Measurements from ENCODE around the gene LRTM2. TPM values are rescaled to one million over a fixed set of nuclear protein-coding genes. Genes with fewer than 3 reads are reported as not detected.

The LRTM2 gene
- total RNA-seq, 2 experiments from 2014 or later, result not detected

DNA sequence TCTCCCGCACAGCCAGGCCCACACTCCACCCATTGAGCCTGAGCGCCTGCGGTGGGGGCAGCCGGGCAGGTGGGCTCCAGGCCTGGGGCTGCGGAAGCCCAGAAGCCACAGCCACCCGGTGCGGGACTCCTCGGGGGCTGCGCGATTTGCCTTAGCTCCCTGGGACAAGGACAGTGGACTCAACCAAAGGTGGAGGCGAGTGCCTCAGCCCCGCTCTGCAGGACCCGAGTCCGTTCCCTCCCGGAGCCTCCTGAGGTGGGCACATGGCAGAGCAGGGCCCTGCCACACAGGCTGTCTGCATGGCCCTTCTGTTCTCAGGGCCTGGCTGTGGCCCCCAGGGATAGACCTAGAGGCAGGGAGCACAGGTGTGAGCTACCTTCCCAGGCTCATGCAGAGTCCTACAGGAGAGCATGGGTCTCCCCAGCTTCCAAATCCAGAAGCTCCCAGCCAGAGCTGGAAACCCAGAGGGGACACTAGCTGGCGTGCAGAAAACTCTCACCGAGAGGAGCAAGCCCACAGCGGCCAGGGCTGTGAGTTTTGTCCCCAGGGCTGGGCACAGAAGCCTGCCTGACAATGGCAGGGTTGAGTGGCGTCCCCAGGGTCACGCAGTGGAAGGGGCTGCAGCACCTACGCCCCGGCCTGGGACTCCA, 22.2 kb upstream of the LRTM2 start:
- DNase-seq (ENCODE audit: low spot score), result no peak
- no peak overlapping the region for H3K27ac ChIP-seq (ENCODE audit: low read depth, low read length, poor library complexity, severe bottlenecking)

GRCh38 chr12:1798641-1799020, 21.7 kb upstream of the LRTM2 start:
- Histone ChIP-seq H4K20me1 (ENCODE audit: insufficient read depth, low read length) (no peaks in the 10 kb centered on the region), H3K27ac (ENCODE audit: low read depth, low read length, poor library complexity, severe bottlenecking) (no peak overlapping the region), H3K4me1 (ENCODE audit: insufficient read depth, low read length, poor library complexity, severe bottlenecking) (peaks cover 22% of the 10 kb centered on the region), H3K9me3 (ENCODE audit: low read length) (no peaks in the 10 kb centered on the region), H3K4me2 (ENCODE audit: low read length) (no peak overlapping the region), H3K36me3 (ENCODE audit: insufficient read depth, low read length) (no peaks in the 10 kb centered on the region), H3K79me2 (ENCODE audit: insufficient read depth, low read depth, low read length) (no peaks in the 10 kb centered on the region), H3K9me2 (ENCODE audit: insufficient read depth, low read length) (no peaks in the 10 kb centered on the region), H3K4me3 (ENCODE audit: low read depth, low read length, poor library complexity, severe bottlenecking) (no peak overlapping the region), H2AFZ (ENCODE audit: low read length) (no peak overlapping the region)
- TF ChIP-seq EZH2phosphoT487 (IDR thresholded peaks at IDR 0.05; ENCODE audit: borderline replicate concordance, low read depth, low read length) (no peak), CTCF (conservative IDR thresholded peaks at IDR 0.05; ENCODE audit: low read length) (no peak)
- no TSS peak for BruUV-seq (replicated peaks)
- ChIA-PET POLR2A (interaction anchor here (0.6 kb wide), 1 partner anchor 16 kb away, joined by 3 read pairs; no protein-coding TSS in a partner anchor), CTCF (ENCODE audit: unreplicated experiment) (no interaction called here)
- intact Hi-C loops (cut with micrococcal nuclease; ENCODE audit: unreplicated experiment), result loop anchor here (10.0 kb wide), 1 partner anchor 486 kb away; no protein-coding TSS in a partner anchor
- DNase-seq (ENCODE audit: low spot score), result no peak

More for the DNA sequence above, 22.2 kb upstream of the LRTM2 start:
- intact Hi-C loops (cut with micrococcal nuclease; ENCODE audit: unreplicated experiment), result loop anchor here (2.0 to 10.0 kb wide), 3 partner anchors 237 to 785 kb away; no protein-coding TSS in a partner anchor
- H3K9me2 ChIP-seq (ENCODE audit: insufficient read depth, low read length), result no peaks in the 10 kb centered on the region
- ChIA-PET CTCF (ENCODE audit: unreplicated experiment) (no interaction called here), POLR2A (interaction anchor here (0.6 kb wide), 1 partner anchor 15 kb away, joined by 3 read pairs; no protein-coding TSS in a partner anchor)
- no peak overlapping the region for H2AFZ ChIP-seq (ENCODE audit: low read length)
- no peaks in the 10 kb centered on the region for H4K20me1 ChIP-seq (ENCODE audit: insufficient read depth, low read length)
- H3K36me3 ChIP-seq (ENCODE audit: insufficient read depth, low read length), result no peaks in the 10 kb centered on the region
- no TSS peak for BruUV-seq (replicated peaks)
- TF ChIP-seq CTCF (conservative IDR thresholded peaks at IDR 0.05; ENCODE audit: low read length) (no peak), EZH2phosphoT487 (IDR thresholded peaks at IDR 0.05; ENCODE audit: borderline replicate concordance, low read depth, low read length) (no peak)
- H3K9me3 ChIP-seq (ENCODE audit: low read length), result no peaks in the 10 kb centered on the region
- H3K79me2 ChIP-seq (ENCODE audit: insufficient read depth, low read depth, low read length), result no peaks in the 10 kb centered on the region
- peaks cover 22% of the 10 kb centered on the region for H3K4me1 ChIP-seq (ENCODE audit: insufficient read depth, low read length, poor library complexity, severe bottlenecking)
- H3K4me3 ChIP-seq (ENCODE audit: low read depth, low read length, poor library complexity, severe bottlenecking), result no peak overlapping the region
- H3K4me2 ChIP-seq (ENCODE audit: low read length), result no peak overlapping the region
